Stomach smooth muscle (tissue), 2 donors: ENCODE measurements around the gene LTV1.
A peak's percentile ranks its signal among the peaks of the same experiment; 100 is the strongest.

Experiments
- H3K27ac ChIP-seq: one replicate; pipeline ENCODE4 v1.7.0; 2013; ENCODE audit warnings: mild to moderate bottlenecking, low read length, inconsistent platforms
- H3K27me3 ChIP-seq, 2 donors: one replicate each; pipeline ENCODE4 v1.7.0; 2013; ENCODE audit warnings: low read length in 2 of 2; ENCODE audit not compliant: insufficient read depth in 2 of 2, control insufficient read depth in 1 of 2
- H3K36me3 ChIP-seq, 2 donors: one replicate each; pipeline ENCODE4 v1.7.0; 2013; ENCODE audit warnings: low read length in 2 of 2; ENCODE audit not compliant: control insufficient read depth in 2 of 2, insufficient read depth in 2 of 2
- H3K4me1 ChIP-seq: one replicate; pipeline ENCODE4 v1.7.0; 2013; ENCODE audit warnings: low read length; ENCODE audit not compliant: control insufficient read depth, insufficient read depth
- H3K4me3 ChIP-seq, 2 donors: one replicate each; pipeline ENCODE4 v1.7.0; 2013; ENCODE audit warnings: low read length in 2 of 2
- H3K9ac ChIP-seq, 2 donors: one replicate each; pipeline ENCODE4 v1.7.0; 2013; ENCODE audit warnings: low read length in 2 of 2, mild to moderate bottlenecking in 1 of 2
- H3K9me3 ChIP-seq, 2 donors: one replicate each; pipeline ENCODE4 v1.7.0; 2013; ENCODE audit warnings: low read length in 2 of 2; ENCODE audit not compliant: control insufficient read depth in 2 of 2
- donor health status: healthy.
- donor health status: Pancreatic carcinoma.

LTV1 gene

GRCh38 chr6:143811501-143812157 is 31.5 kb upstream of the LTV1 start:
- no peaks in the 10 kb centered on the region for H3K27me3 ChIP-seq
- H3K4me1 ChIP-seq, result no peaks in the 10 kb centered on the region
- no peaks in the 10 kb centered on the region for H3K9me3 ChIP-seq
- no peak overlapping the region for H3K9ac ChIP-seq
- H3K4me3 ChIP-seq, result no peak overlapping the region
- H3K27ac ChIP-seq, result no peak overlapping the region
- H3K36me3 ChIP-seq, result peaks cover 7 to 10% of the 10 kb centered on the region in 2 donors

- no peaks in the 10 kb centered on the region for H3K4me1 ChIP-seq
Measured at GRCh38 chr6:143817621-143818020, 25.5 kb upstream of the LTV1 start.

GRCh38 chr6:143821359-143821758 is 21.8 kb upstream of the LTV1 start:
- Histone ChIP-seq H3K36me3 (peaks cover 0 to 3% of the 10 kb centered on the region in 2 donors), H3K4me3 (no peak overlapping the region), H3K9ac (no peak overlapping the region), H3K9me3 (no peaks in the 10 kb centered on the region), H3K27me3 (no peaks in the 10 kb centered on the region), H3K27ac (no peak overlapping the region), H3K4me1 (peaks cover 2% of the 10 kb centered on the region)

More at GRCh38 chr6:143817621-143818020, 25.5 kb upstream of the LTV1 start:
- H3K27ac ChIP-seq, result no peak overlapping the region
- H3K27me3 ChIP-seq, result no peaks in the 10 kb centered on the region
- H3K36me3 ChIP-seq, result no peaks in the 10 kb centered on the region
- H3K9ac ChIP-seq, result no peak overlapping the region
- no peak overlapping the region for H3K4me3 ChIP-seq
- no peaks in the 10 kb centered on the region for H3K9me3 ChIP-seq

GRCh38 chr6:143822584-143823024 is 20.5 kb upstream of the LTV1 start:
- no peak overlapping the region for H3K4me3 ChIP-seq
- H3K9me3 ChIP-seq, result no peaks in the 10 kb centered on the region
- no peak overlapping the region for H3K9ac ChIP-seq
- no peaks in the 10 kb centered on the region for H3K27me3 ChIP-seq
- H3K27ac ChIP-seq, result no peak overlapping the region
- H3K36me3 ChIP-seq, result peaks cover 0 to 3% of the 10 kb centered on the region in 2 donors
- peaks cover 2% of the 10 kb centered on the region for H3K4me1 ChIP-seq

DNA sequence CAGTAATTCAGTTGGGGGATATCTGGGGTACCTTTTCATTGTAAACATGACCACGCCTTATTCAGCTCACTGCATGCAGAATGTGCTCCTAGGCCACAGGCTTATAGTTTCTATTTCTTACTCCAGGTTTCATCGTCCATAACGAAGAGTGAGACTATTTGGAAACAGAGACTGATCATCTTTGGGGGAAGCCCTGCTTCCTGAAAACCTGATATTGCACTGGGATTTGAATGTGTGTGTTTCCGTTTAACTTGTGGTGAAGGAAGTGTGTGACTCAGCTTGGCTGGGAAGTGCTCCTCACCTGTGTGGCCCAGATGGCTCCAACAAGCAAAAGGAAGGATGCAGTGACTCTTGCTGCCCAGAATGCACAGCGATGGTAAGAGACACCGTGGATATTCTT is 19.6 kb upstream of the LTV1 start:
- H3K4me3 ChIP-seq, result no peak overlapping the region
- peaks cover 0 to 3% of the 10 kb centered on the region in 2 donors for H3K36me3 ChIP-seq
- H3K9me3 ChIP-seq, result no peaks in the 10 kb centered on the region
- no peak overlapping the region for H3K9ac ChIP-seq
- no peak overlapping the region for H3K27ac ChIP-seq
- H3K27me3 ChIP-seq, result no peaks in the 10 kb centered on the region
- peaks cover 2% of the 10 kb centered on the region for H3K4me1 ChIP-seq

DNA sequence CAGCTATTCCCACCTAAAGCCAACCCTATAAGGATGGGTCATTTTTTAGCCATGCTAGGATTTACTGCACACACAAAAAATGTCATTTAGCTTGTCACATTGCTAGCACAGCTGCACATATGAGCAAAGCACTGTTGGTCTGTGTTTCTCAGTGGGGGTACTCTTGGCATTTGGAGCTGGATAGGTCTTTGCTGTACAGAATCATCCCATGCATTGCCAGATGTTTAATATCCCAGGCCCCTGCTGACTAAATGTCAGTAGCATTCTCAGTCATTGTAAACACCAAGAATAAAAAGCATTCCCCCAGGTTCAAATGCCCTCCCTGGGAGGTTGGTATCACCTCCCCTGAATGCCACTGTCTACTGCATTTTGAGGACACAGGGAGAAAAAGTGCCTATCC is 14.6 kb upstream of the LTV1 start:
- H3K9me3 ChIP-seq, result no peaks in the 10 kb centered on the region
- no peak overlapping the region for H3K27ac ChIP-seq
- peaks cover 0 to 2% of the 10 kb centered on the region in 2 donors for H3K36me3 ChIP-seq

DNA sequence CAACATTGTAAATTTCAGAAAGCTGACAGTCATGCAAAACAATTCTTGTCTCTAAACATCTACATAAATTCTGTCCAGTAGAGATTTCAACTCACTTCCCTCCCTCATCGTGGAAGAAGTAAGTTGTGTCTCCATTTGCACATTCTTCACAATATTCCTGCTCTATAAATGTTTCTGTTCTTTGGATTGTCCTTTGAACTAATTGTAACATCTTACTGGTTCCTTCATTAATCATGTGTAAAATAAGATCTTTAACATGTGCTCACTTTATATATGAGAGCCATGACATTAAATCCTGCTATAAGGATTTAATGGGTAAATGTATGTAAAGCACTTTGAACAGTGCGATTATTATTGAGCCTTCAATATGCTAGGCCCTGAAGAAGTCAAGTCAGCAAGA is 7.0 kb upstream of the LTV1 start:
- no peaks in the 10 kb centered on the region for H3K27me3 ChIP-seq
- H3K9ac ChIP-seq, result no peak overlapping the region
- H3K4me1 ChIP-seq, result no peaks in the 10 kb centered on the region
- no peaks in the 10 kb centered on the region for H3K36me3 ChIP-seq
- H3K4me3 ChIP-seq, result no peak overlapping the region
- no peak overlapping the region for H3K27ac ChIP-seq
- H3K9me3 ChIP-seq, result no peaks in the 10 kb centered on the region

More for the DNA sequence above, 14.6 kb upstream of the LTV1 start:
- no peaks in the 10 kb centered on the region for H3K4me1 ChIP-seq
- H3K27me3 ChIP-seq, result no peaks in the 10 kb centered on the region
- H3K4me3 ChIP-seq, result no peak overlapping the region
- no peak overlapping the region for H3K9ac ChIP-seq

- Histone ChIP-seq H3K27ac (no peak overlapping the region), H3K4me3 (no peak overlapping the region), H3K4me1 (no peaks in the 10 kb centered on the region), H3K9me3 (no peaks in the 10 kb centered on the region), H3K9ac (no peak overlapping the region), H3K27me3 (no peaks in the 10 kb centered on the region), H3K36me3 (no peaks in the 10 kb centered on the region)
Measured at GRCh38 chr6:143838395-143838794, 4.7 kb upstream of the LTV1 start.

DNA sequence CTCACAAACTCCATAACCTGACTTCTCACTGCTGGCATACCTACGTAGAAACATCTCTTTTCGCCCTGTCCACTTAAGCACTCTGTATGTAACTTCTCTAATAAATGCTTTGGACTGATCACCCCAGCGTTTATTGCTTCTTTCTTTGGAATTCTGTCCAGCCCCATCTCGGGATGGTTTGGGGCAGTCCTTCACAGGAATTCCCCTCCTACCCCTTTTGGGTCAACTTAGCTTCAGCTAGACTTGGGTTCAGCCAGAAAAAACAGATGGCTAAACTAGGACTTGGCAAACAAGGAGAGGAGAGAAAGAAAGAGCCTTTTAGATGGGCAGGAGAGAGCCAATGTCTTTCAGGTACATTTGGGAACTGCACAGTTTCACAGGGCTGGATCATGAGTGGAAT is 3.9 kb upstream of the LTV1 start:
- no peaks in the 10 kb centered on the region for H3K27me3 ChIP-seq
- no peaks in the 10 kb centered on the region for H3K9me3 ChIP-seq
- H3K4me1 ChIP-seq, result peaks cover 4% of the 10 kb centered on the region
- H3K9ac ChIP-seq, result no peak overlapping the region
- no peak overlapping the region for H3K4me3 ChIP-seq
- H3K27ac ChIP-seq, result no peak overlapping the region
- no peaks in the 10 kb centered on the region for H3K36me3 ChIP-seq

DNA sequence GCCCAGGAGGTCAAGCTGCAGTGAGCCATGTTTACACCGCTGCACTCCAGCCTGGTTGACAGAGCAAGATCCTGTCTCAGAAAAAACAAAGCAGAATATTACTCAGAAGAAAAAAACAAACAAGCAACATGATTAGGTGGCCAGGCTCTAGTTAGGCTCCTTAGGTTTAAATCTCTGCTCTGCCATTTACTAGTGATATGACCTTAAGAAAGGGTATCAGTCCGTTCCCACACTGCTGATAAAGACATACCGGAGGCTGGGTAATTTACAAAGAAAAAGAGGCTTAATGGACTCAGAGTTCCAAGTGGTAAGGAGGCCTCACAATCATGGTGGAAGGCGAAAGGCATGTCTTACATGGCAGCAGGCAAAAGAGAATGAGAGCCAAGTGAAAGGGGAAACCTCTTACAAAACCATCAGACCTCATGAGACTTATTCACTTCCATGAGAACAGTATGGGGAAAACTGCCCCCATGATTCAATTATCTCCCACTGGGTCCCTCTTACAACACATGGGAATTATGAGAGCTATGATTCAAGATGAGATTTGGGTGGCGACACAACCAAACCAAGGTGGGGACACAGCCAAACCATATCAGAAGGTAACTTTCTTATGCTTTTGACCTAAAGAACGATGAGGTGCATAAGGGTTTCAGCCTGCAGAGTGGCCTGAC is 2.4 kb upstream of the LTV1 start:
- H3K27ac ChIP-seq, result no peak overlapping the region
- no peak overlapping the region for H3K4me3 ChIP-seq
- peaks cover under 1 to 9% of the 10 kb centered on the region in 2 donors for H3K36me3 ChIP-seq
- peaks cover 4% of the 10 kb centered on the region for H3K4me1 ChIP-seq
- no peak overlapping the region for H3K9ac ChIP-seq
- H3K27me3 ChIP-seq, result no peaks in the 10 kb centered on the region
- no peaks in the 10 kb centered on the region for H3K9me3 ChIP-seq

GRCh38 chr6:143842461-143842901 is 657 bp upstream of the LTV1 start:
- H3K4me1 ChIP-seq, result peaks cover 4% of the 10 kb centered on the region
- peaks cover 16 to 25% of the 10 kb centered on the region in 2 donors for H3K36me3 ChIP-seq
- H3K4me3 ChIP-seq, result peak overlapping the region; percentile 95 to 96
- H3K27ac ChIP-seq, result peak overlapping the region; percentile 98
- no peaks in the 10 kb centered on the region for H3K9me3 ChIP-seq
- no peaks in the 10 kb centered on the region for H3K27me3 ChIP-seq
- peak overlapping the region; percentile 99 for H3K9ac ChIP-seq
